ENCODE results near the gene SIPA1.
"Not testable (repeated sequence)": the region's sequence is repeated elsewhere in the genome, so short reads cannot be mapped to it uniquely, and the experiment has no call there.

The SIPA1 gene

DNA sequence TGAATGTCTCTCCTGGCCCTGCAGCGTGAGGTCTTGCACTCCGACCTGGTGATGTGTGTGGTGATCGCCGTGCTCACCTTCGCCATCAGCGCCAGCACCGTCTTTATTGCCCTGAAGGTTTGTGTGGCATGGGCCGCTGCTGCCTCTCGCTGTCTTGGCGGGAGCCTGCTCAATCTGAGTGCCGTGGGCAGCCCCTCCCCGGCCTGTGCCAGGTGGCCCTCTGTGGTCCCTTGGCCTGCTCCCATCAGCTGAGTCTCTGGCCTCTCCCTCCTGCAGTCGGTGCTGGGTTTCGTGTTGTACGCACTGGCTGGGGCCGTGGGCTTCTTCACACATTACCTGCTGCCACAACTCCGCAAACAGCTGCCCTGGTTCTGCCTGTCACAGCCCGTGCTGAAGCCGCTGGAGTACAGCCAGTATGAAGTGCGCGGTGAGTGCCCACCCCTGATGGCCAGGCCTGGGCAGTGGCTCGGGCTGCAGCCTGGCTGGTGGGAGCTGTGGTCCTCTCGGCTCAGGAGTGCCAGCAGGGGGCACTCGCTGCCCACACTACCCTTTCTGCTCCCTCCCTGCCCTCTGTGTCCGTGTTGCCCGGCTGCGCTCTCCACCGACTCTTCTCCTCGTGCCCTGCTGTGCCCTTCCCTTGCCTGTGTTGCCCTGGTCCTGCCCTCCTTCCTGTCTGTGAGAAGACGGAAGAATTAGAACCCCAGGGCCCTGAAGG lies 12.1 kb upstream of the SIPA1 start:
- DNase-seq, result peak; percentile 52

- no peak for DNase-seq
These were observed 10.7 kb upstream of the SIPA1 start for GRCh38 chr11:65627202-65627601.

DNA sequence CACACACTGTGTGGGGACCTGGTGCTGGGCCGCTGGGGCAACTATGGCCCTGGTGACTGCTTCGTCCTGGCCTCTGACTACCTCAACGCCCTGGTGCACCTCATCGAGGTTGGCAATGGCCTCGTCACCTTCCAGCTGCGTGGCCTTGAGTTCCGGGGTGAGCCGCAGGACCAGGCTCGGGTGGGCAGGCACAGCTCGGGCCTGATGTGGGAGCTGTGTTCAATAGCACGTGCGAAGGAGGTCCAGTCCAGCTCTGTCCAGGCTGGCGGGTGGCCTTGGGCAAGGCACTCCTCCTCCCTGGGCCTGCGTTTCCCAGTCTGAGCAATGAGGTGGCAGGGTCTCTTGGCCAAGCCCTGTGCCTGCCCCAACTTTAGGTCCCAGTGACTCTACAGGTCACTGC lies 8.3 kb upstream of the SIPA1 start:
- DNase-seq, result no peak

- no peak for DNase-seq
These were observed 7.7 kb upstream of the SIPA1 start for GRCh38 chr11:65630215-65630614.

- no peak for DNase-seq
These were observed 4.4 kb upstream of the SIPA1 start for GRCh38 chr11:65633390-65634108.

GRCh38 chr11:65634109-65634436 lies 3.8 kb upstream of the SIPA1 start:
- no peak for DNase-seq

DNA sequence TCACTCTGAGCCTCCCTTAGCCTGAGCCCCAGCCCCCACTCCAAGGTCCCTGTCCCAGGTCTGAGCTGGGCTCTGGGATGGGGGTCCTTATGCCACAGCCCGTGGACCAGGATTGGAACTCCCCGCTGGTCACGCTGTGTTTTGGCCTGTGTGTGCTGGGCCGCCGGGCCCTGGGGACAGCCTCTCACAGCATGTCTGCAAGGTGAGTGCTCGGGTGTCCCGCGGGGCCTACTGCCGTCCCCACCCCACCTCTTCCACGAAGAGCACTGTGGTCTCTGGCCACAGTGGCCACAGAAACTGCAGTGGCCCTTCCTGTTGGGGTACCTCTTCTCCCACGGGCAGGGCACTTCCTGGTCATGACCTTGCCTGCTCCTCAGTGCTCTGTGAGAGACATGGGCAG lies 3.5 kb upstream of the SIPA1 start:
- DNase-seq, result no peak

- DNase-seq, result no peak
These were observed 2.8 kb upstream of the SIPA1 start for GRCh38 chr11:65634905-65635731.

DNA sequence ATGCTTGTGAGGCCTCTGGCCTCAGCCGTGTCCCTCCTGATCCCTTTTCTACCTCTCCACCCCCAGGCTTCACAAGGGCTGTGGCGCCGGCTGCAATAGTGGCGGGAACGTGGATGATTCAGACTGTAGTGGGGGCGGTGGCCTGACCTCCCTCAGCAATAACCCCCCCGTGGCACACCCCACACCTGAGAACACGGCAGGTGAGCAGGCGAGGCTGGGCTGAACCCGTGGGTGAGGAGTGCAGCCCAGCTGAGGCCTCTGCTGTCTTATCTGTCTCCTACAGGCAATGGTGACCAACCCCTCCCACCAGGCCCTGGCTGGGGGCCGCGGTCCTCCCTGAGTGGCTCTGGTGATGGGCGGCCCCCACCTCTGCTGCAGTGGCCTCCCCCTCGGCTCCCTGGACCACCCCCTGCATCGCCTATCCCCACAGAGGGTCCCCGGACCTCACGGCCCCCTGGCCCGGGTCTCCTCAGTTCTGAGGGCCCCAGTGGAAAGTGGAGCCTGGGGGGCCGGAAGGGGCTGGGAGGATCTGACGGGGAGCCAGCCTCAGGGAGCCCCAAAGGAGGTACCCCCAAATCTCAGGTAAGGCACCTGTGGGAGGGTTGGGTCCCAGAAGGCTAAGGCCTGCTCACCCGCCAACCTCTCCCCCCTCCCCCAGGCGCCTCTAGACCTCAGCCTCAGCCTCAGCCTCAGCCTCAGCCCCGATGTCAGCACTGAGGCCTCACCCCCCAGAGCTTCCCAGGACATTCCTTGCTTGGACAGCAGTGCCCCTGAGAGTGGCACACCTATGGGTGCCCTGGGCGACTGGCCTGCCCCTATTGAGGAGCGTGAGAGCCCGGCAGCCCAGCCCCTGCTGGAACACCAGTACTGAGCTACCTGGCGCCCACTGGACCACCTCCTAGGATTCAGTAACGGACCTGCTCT lies 1.5 kb upstream of the SIPA1 start:
- no peak for DNase-seq

DNA sequence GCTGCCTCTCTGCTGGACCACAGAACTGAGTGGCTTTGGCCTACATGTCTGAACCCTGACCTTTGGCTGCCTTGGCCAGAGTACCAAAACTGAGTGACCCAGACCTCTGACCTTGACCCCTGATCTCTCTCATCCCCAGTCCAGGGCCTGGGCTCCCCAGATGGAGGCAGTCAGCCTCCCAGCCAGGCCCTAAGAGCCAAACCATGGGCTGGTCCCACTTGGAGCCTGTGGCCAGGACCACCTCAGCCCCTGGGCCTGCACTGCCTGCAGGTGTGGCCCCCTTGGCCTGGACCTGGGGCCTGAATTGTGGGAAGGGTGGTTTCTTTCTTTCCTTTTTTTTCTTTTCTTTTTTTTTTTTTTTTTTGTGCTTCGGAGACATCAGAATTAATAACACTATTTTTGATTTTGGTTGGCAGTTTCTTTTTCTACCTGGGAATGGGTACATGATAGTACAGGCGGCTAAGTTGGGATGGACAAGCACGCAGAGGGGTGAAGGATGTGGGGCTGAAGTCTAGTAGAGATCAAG lies 806 bp upstream of the SIPA1 start:
- DNase-seq, result no peak

- not testable (repeated sequence) for DNase-seq
These were observed 1.3 kb downstream of the SIPA1 start for GRCh38 chr11:65639228-65639597.

DNA sequence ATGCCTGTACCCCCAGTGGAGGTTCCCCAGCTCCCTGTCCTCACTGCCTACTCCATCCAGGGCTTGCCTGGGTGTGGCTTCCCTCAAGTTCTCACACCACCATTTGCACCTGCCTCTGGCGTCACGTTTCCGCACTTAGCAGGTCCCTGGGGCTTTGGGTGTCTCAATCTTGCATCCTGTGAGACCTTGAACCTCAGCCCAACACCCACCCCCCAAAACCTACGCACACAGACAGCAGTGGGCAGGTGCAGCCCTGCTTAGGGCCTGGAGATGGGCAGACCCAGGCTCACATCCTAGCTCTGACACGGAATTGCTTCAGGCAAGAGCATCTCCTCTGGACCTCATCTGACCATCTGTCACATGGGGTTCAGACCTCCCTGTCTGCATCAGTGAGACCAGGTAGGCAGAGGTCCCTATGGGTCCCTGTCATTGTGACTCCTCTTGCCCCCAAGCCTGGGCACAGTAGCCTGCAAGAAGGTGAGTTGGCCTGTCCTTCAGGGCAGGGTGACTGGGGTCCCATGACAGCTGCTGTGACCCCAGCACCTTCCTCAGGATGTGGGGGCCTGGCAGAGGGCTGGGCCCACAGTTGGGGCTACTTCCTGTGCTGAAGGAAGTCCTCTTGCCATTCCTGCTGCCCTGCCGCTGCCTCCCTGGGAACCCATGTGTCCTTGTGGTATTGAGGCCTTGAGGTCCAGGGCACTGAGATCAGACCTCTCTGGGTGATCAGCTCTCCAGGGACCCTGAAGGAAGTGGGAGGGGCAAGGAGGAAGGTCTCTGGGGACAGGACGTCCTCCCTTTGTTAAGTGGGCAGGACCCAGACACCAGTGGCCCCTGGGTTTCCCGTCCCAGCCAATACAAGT lies 2.0 kb downstream of the SIPA1 start:
- DNase-seq, result no peak

- peak; percentile 55 for DNase-seq
These were observed 2.8 kb downstream of the SIPA1 start for GRCh38 chr11:65640483-65641296.

DNA sequence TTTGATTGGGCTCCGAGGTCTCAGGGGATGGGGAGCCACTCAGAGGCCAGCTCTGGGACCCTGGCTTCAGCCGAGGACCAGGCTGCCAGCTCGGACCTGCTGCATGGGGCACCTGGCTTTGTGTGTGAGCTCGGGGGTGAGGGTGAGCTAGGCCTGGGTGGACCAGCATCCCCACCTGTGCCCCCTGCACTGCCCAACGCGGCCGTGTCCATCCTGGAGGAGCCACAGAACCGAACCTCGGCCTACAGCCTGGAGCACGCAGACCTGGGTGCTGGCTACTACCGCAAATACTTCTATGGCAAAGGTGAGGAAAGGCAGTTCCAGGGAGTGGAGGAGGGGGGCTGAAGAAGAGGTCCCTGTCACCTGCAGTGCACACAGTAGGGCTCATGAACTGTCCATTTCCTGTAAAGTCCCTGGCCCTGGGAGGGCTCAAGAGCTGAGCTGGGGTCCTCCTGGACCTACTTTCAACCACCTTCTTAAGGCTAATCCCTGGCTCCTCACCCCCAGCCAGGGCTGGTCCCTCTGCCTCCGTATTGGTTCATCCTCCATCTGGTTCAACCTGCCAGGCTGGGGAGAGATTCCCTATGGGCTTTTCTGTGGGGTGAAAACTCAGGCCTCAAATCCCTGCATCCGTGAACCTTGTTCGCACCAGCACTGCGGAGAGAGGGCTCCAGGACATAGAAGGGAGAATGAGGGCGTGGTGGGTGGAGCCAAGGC lies 3.6 kb downstream of the SIPA1 start:
- no peak for DNase-seq

DNA sequence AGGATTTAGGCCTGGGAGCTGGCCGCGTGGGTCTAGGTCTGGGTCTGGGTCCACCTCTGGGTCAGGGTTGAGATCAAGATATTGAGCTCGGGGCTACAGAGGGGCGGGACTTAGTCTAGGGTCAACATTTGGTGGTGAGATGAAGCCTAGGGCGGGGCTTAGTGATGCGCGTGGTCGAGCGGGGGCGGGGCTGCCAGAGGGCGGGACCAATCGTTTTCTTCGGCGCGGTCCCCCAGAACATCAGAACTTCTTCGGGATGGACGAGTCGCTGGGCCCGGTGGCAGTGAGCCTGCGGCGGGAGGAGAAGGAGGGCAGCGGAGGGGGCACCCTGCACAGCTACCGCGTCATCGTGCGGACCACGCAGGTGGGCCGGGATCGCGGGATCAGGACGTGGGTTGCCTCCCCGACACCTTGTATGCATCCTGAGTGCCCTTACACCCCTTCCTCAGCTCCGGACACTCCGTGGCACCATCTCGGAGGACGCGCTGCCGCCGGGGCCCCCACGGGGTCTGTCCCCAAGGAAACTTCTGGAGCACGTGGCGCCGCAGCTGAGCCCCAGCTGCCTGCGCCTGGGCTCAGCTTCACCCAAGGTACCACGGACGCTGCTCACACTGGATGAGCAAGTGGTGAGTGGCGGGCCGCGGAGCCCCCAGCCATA lies 4.2 kb downstream of the SIPA1 start:
- no peak for DNase-seq

DNA sequence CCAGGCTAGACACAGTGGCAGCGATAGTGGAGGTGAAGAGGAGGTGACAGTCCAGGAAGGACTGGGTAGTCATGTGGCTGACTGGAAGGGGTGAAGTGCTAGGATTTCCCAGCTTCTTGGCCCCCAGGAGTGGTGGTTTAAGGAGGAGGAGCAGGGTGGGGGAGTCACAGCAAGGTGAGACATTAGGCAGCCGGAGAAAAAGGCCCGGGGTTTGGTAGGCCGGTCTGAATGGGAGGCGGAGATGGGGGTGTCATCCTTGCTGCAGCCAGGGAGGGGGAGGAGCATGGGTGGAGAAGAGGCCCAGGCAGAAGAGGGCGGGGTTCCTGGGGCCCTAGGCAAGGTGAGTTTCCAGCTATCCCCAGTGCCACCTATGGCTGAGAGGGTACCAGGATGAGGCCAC lies 6.1 kb downstream of the SIPA1 start:
- DNase-seq, result no peak

GRCh38 chr11:65644837-65645236 lies 6.9 kb downstream of the SIPA1 start:
- no peak for DNase-seq

DNA sequence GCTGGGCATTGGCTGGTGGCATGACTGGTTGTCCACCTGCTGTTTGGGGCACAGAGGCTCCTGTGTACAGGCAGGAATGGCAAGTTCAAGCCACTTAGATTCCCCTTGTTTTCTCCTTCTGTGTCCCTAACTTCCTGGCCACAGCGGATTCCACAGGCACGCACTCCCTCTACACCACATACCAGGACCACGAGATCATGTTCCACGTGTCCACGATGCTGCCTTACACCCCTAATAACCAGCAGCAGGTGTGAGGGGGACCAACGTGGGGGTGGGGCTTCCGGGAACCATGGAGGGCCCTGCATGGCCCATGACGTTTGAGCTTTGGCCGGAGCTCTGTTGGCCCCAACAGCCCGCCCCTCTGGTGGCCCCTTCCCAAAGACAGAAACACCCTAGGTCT lies 7.8 kb downstream of the SIPA1 start:
- no peak for DNase-seq

DNA sequence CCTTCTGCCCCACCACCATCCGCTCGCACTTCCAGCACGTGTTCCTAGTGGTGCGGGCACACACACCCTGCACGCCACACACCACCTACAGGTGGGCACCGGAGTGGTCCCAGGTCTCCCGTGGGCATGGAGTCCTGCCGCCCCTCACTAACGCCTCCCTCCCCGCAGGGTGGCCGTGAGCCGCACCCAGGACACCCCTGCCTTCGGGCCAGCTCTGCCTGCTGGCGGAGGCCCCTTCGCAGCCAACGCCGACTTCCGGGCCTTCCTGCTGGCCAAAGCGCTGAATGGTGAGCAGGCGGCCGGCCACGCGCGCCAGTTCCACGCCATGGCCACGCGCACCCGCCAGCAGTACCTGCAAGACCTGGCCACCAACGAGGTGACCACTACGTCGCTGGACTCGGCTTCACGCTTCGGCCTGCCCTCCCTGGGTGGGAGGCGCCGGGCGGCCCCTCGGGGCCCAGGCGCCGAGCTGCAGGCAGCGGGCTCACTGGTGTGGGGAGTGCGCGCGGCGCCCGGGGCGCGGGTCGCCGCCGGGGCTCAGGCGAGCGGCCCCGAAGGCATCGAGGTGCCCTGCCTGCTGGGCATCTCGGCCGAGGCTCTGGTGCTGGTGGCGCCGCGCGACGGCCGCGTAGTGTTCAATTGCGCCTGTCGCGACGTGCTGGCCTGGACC lies 8.5 kb downstream of the SIPA1 start:
- no peak for DNase-seq
